SK-MEL-5 (cell line): ENCODE measurements around the gene SSC4D. TPM values are rescaled to one million over a fixed set of nuclear protein-coding genes. Genes with fewer than 3 reads are reported as not detected.
"Not testable (repeated sequence)": the region's sequence is repeated elsewhere in the genome, so short reads cannot be mapped to it uniquely, and the experiment has no call there.

Source experiments
- DNase-seq: peaks from one replicate; pipeline ENCODE4 v3.0.0-alpha.2; 2016; ENCODE audit warnings: low read depth, low spot score
- in situ Hi-C: cut with HindIII; loops from 2 replicates; pipeline ENCODE4 v1.10.0; 2016; ENCODE audit warnings: low sequenced_read_pairs, high pct_unique_total_duplicates, low pct_unique_long_range_greater_than_20kb
- total RNA-seq: library from RNA; depleted of rRNA; stranded (reverse); fragments of >200 nt; shearing (Covaris generic); gene quantifications from 2 replicates; pipeline ENCODE4 v1.2.3, GENCODE V29; 2014

SSC4D gene
- total RNA-seq, 1 experiment from 2014 or later: 0.77 TPM

- DNase-seq, in situ Hi-C loops: not testable (repeated sequence)
These were observed 45.7 kb downstream of the SSC4D start for GRCh38 chr7:76363754-76364153.

- no peak for DNase-seq
- in situ Hi-C loops: no loop called here
These were observed 49.4 kb downstream of the SSC4D start for GRCh38 chr7:76359978-76360638.

- in situ Hi-C loops: no loop called here
- peak; percentile 100 for DNase-seq
These were observed 50.2 kb downstream of the SSC4D start for GRCh38 chr7:76359111-76359977.

GRCh38 chr7:76358481-76359110, 50.9 kb downstream of the SSC4D start, which contains the start of gene YWHAG:
YWHAG (minus strand) TSS chr7:76358991; CDS start chr7:76358808, 183 bp downstream.
- in situ Hi-C loops: no loop called here
- peak; percentile 90 for DNase-seq

- peak; percentile 56 for DNase-seq
These were observed 51.5 kb downstream of the SSC4D start for GRCh38 chr7:76358011-76358480.

GRCh38 chr7:76357475-76358010, 52.0 kb downstream of the SSC4D start:
- in situ Hi-C loops: no loop called here
- DNase-seq: no peak

More at GRCh38 chr7:76358011-76358480, 51.5 kb downstream of the SSC4D start:
- in situ Hi-C loops: no loop called here

- peak; percentile 53 for DNase-seq
- in situ Hi-C loops: no loop called here
These were observed 52.7 kb downstream of the SSC4D start for GRCh38 chr7:76356823-76357222.

GRCh38 chr7:76356115-76356514, 53.4 kb downstream of the SSC4D start:
- DNase-seq: no peak
- in situ Hi-C loops: no loop called here

GRCh38 chr7:76354981-76355730, 54.3 kb downstream of the SSC4D start:
- in situ Hi-C loops: no loop called here
- DNase-seq: no peak

- DNase-seq: no peak
These were observed 55.0 kb downstream of the SSC4D start for GRCh38 chr7:76354516-76354915.

GRCh38 chr7:76353744-76354143, 55.8 kb downstream of the SSC4D start:
- in situ Hi-C loops: no loop called here
- DNase-seq: no peak

More at GRCh38 chr7:76354516-76354915, 55.0 kb downstream of the SSC4D start:
- in situ Hi-C loops: no loop called here

GRCh38 chr7:76352193-76352592, 57.3 kb downstream of the SSC4D start:
- in situ Hi-C loops: no loop called here
- DNase-seq: no peak

- no peak for DNase-seq
These were observed 58.1 kb downstream of the SSC4D start for GRCh38 chr7:76351372-76351771.

GRCh38 chr7:76349313-76349885, 60.1 kb downstream of the SSC4D start:
- in situ Hi-C loops: no loop called here
- no peak for DNase-seq

More at GRCh38 chr7:76351372-76351771, 58.1 kb downstream of the SSC4D start:
- in situ Hi-C loops: no loop called here

GRCh38 chr7:76347710-76348109, 61.8 kb downstream of the SSC4D start:
- in situ Hi-C loops: no loop called here
- DNase-seq: no peak

- in situ Hi-C loops: no loop called here
- DNase-seq: no peak
These were observed 62.7 kb downstream of the SSC4D start for GRCh38 chr7:76346778-76347177.

- DNase-seq: no peak
- in situ Hi-C loops: no loop called here
These were observed 63.4 kb downstream of the SSC4D start for GRCh38 chr7:76346097-76346496.
